HG02798 (cell line): ENCODE results near the gene HOXB9.

Experiments used
- ATAC-seq: cut with Tn5 transposase; IDR thresholded peaks from one replicate; pipeline ENCODE4 v1.9.1; 2021; ENCODE audit warnings: mild to moderate bottlenecking; ENCODE audit not compliant: unreplicated experiment, poor library complexity

HOXB9 gene

DNA sequence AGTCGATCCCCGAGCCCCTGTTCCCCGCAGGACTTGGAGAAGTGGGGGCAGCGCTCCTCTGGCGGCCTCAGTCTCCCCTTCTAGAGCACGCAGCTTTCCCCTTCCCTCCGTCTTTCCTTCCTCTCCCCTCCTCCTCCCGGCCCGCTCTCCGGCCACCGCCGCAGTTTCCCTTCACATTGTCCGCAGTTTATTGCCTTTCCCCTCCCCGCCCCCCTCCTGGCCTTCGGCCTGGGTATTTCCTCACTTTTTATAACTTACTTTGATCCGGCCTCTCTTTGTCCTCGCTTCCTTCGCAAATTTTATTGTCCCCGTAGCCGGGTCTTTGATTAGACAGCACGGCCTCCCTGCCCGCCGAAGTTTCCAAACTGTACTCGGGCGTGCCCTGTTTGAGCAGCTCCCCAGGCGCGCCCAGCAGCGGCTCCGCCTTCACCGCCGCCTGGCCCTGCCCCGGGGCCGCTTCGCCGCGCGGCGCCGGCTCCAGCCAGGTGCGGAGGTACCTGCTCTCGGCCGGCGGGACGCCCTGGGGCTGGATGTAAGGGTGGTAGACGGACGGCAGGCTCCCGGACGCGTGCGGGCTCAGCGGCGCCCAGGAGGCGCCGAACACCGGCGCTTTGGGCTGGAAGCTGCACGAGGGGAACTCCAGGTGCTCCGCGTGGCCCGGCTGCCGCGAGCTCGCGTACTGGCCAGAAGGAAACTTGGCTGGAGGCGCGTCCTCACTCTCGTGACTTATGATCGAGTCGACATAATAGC, 488 bp downstream of the HOXB9 start:
- peak; percentile 42 for ATAC-seq

DNA sequence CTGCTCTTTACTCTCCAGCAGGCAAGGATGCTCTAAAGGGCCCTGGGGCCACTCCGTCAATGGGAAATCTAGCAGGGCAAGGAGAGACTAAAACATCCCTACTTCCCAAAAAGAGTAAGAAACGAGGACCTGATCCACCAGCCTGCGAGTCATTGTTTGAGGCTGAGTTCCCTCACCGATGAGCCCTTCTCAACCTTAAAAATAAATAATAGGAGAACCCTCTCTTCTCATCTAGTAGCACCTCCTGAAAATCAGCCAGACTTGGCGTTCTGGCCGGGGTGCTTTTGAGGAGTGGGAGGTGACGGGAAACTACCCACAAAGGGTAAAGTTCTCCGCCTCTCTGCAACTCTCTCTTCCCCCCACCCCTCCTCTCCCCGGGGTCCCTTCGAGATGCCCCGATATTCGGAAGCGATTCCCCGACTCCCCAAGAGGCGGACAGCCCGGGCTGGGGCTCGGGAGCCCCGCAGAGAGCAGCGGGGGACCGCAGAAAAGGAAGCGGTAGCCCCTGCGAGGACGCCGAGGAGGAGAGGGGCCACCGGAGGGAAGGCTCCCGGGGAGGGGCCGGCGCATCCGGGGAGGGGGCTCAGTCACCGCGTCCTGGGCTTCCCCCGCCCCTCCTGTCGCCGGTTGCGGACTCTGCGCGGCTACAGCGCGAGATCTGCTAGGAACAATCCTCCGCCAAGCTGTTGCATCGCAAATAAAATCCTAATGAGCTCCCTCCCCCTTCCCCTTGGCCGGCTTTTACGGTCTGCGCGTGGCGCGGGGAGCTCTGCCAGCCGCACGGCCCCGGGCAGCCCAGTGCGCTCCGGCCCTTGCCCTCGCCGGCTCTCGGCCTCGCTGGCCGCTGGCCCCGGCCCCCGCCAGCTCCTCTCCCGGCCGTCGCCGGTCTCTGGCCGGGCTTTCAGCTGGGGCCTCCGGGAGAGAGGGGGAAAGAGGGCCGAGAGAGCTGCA, 1.3 kb downstream of the HOXB9 start:
- no peak for ATAC-seq

DNA sequence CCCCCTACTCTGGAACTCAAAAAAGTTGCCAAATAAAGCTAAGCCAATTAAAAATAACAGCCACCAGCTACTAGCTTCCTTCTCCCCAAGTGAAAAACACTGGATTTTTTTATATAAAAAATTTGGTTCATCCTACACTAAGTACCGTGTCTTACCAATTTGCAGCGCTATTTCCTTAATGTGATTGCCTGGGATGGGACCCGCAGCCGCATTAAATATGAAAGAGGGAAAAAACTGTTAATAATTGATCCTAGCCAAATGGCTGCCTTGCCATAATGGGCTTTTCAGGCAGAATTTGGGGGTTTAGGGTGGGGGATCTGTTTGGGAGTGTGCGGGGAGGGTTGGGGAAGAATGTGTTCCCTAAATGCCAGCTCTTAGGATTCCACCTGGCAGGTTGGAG, 2.0 kb downstream of the HOXB9 start:
- no peak for ATAC-seq

DNA sequence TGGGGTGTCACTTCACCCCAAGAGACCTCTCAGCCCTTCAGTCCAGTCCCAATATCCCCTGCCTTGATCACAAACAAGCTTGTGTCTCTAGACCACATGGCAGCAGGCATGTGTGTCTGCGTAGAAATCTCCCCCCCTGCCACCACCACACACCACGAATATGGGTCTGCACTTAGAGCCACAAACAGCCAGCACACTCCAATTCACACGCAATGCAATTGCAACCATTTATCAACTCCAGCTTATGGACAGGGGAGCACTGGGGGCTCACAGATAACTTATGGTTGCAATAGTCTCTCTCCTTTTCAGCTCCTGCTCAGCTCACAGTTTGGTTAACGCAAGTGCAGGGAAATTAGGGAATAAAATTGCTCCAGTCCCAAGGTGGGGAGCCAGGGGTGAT, 2.6 kb downstream of the HOXB9 start:
- ATAC-seq: no peak

DNA sequence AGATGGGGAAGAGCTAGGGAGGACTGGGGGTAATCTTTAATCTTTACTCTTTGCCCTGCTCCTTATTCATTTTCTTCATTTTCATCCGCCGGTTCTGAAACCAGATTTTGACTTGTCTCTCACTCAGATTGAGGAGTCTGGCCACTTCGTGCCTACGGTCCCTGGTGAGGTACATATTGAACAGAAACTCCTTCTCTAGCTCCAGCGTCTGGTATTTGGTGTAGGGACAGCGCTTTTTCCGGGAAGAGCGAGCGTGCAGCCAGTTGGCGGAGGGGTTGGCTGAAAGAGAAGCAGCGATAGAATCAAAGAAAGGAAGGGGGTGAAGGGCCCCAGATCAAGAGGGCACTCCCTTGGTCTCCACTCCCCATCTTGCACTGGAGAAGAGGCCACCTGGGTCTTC, 3.3 kb downstream of the HOXB9 start:
- no peak for ATAC-seq

DNA sequence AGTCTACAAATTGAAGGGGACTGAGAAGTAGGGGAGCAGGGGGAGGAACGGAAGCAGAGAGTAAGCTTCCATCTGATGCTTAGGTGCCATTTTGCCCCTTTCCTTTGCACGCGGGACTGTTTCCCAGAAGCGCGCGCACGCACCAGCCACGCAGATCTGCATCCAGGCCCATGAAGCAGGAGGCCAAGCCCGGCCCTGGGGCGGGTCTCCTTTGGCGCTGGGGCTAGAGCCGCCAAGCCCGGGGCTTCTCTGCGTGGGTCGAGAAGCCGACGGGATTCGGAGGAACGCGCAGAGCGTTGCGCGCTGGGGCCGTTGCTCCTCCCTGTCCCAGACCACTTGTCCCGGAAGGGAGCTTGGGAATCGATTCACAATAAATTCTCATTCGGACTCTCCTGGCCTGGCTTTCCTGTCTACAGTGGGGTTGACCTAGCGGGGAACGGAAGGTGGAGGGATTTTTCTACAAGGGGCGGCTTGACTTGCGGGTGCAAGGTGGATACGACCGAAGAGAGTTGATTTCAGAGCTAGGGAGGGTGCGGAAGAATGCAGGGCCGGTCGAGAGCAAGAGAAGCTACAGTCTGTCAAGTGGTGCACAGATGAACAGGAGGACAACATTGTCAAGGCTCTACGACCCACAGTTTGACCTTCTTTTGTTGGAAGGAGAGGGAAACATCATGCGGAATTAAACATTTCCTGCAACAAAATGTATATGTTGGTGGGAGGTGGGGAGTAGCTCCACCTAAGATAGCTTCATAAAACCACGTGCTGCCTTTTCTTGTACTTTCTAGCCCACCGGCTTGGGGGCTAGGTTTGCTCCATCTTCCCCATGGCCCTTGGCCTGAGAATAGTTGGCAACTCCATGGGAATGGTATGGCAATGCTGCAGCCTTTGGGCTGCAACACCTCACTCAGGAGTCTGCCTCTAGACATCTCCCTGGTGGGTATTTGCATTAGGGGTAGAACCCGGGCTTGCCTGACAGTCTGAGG, 4.5 kb downstream of the HOXB9 start:
- no peak for ATAC-seq

DNA sequence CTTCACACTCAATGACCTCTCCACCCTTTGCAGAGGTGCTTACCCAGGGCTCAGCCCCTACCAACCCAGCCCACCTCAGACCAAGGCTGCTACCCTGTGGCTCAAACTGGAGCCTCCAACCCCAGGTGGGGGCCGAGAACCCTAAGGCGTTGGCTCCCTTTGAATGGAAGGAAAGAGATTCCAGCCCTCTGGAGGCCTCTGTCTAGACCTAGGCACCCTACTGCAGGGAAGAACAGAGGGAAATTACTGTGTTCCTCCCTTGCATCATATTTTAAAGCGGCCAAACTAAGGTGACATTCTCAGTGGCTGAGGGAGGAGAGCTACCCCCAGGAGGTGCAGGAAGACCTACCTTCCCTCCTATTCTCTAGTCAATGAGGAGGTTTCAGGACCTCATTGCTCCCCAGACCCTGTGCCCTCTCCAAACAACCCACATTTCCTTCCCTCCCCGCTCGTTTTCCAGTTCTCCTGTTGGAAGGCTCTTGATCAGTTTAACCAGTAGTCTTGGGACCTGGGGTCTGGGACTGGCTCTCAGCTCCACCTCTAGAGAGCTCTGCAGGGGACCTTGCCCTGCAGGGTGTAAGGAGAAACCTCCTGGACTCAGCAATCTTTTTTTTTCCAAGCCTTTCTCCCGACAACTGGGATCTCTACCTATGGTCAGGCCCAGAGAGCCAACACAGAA, 5.6 kb downstream of the HOXB9 start:
- ATAC-seq: no peak

DNA sequence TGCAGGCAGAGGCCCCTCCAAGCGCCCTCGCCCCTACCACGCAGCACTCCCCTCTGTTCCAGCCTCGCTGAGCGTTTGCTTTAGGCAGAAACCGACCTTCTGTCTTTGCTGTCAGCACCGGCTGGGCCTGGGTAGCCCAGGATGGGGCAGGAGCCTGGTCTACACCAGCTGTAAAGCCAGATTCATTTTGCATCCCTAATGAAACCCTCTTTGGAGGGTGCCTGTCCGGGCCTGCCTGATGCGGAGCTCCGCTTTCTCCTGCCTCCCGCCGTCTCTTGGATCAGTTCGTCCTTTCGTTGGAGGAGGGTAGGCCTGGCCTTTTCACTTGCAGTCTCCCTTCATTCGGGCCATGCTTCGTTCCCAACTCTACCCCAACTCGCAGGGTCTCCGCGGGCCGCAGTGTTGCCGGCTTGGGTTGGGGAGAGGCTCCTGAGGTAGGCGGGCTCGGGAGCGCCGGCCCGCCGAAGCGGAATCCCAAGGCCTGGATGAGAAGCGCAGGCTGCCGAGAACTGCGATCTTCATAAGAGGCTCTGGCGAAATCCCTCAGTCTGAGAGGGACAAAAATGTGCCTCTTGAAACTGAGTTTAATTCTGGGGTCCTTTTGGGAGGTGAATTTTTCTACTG, 6.2 kb downstream of the HOXB9 start:
- no peak for ATAC-seq

DNA sequence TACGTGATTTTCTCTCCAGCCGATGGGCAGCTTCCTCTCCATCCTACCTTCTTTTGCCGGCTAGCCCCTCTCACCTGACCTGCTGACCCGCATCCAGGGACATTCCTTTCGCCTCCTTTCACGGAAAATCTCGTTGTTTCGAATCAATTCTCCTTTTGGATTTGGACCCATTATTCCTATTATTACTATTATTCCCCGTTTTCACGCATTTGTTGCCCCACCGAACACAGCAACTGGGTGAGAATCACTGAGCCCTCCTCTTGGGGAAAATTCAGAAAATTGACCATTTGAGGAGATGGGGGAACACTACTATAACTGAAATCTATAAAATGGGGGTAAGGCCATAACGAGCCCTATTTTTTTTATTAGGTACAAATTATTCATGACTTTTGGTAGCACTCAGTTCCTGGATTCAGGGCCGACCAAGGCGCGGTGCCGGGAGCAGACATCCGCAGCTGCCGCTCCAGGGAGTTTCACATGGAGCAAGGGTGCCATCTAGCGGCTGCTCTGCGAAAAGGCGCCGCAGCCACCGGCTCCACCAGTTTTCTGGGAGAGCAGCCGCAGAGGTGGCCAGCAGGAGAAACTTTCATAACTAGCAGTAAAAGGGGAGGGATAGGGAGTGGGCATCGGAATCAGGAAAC, 7.8 kb downstream of the HOXB9 start:
- ATAC-seq: no peak

DNA sequence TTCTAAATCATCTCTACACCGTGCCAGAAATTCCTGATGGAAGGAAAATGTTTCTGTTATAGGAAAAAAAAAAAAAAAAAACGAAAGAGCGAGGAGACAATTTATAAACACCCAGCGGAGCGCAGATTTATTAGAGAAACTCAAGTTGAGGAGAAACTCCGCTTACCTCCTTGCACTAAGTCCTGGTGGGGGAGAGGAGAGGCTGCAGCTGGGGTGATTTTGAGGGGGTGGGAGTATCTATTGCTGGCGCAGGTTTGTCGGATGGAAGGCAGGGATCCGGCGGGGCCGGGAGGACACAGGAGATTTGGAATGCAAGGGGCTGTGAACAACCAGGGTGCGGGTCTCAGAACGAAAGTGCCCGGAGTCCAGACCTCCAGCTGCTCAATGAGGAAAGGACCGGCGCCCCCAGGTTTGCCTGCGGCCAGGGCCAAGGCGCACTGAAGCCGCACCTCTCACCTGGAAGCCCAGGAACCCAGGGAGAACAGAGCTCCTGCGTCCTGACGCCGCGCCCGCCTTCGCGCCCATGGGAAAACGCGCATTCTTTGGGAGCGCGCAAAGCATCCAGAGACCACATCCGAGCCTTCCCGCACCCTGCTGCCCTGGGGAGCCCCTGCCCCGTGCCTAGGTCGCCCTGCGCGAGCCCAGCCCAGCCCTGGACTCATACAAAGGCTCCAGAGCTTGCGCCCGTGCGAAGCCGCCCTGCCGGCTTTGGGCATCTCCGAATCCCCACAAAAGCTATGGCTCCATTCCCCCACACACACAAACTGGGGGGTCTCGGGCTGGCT, 8.5 kb downstream of the HOXB9 start:
- no peak for ATAC-seq

DNA sequence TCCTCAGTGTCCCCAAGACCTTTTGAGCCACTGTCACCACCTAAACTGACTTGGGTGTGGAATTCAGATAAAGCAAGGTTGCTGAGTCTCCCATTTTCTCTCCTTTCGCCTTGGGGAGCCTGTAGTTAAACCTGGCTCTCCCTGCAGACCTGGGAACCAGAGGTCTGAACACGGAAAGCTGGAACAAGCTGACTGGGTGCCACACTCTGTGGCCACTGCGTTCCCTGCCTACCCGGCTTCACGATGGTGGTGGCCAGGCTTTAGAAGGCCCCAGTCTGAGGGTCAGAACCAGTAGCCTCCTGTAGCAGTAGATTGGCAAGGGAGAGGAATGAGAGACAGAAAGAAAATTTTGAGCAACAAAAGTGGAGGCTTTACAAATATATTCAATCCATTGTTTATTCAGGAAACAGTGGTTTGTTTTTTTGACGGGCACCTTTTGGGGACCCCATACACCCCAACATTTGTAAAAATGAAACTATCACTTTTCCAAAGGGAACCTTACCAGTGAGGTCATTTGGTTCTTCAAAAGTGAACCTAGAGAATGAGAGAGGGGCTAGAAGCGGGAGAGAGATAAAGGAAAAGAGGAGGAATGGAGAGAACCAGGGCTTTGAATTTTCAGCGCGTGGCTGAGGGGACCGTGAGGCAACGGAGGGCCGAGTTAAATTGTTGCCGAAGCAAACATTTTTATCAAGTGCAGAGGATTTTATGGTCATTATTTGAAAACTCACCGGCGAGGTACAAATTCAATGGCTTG, 9.3 kb downstream of the HOXB9 start:
- no peak for ATAC-seq

DNA sequence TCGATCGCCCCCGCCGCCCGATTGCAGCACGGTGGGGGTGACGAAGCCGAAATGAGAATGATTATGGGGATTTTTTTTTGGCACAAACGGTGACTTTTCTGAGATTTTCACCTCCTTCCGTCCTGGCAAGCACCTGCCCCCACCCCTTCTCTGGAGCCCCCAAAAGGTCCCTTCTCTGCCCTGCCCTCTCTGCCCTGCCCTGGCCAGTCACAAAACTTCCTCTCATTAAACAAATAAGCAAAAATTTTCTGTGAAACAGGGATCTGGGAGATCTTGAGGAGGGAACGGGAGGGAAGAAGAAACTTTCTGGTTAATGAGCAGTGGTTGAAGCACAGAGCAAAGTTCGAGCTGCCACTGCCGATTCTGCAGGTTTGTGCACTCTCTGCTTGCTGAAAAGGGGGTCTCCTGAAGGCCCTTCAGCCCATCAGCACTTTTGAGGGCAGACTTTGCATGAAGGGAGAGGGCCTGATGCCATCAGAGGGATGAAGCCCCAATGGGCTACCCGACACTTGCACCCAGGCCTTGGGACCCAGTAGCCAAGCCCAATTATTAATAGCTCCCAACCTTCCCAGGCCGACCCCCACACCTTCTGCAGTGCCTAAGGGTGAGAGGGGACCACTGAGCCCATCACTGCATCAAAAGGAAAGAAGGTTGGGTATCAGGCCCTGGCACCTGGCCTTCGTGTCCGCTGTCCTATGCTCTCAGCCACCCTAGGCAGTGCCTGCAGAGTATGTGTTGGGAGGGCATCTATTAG, 10.0 kb downstream of the HOXB9 start:
- ATAC-seq: no peak

DNA sequence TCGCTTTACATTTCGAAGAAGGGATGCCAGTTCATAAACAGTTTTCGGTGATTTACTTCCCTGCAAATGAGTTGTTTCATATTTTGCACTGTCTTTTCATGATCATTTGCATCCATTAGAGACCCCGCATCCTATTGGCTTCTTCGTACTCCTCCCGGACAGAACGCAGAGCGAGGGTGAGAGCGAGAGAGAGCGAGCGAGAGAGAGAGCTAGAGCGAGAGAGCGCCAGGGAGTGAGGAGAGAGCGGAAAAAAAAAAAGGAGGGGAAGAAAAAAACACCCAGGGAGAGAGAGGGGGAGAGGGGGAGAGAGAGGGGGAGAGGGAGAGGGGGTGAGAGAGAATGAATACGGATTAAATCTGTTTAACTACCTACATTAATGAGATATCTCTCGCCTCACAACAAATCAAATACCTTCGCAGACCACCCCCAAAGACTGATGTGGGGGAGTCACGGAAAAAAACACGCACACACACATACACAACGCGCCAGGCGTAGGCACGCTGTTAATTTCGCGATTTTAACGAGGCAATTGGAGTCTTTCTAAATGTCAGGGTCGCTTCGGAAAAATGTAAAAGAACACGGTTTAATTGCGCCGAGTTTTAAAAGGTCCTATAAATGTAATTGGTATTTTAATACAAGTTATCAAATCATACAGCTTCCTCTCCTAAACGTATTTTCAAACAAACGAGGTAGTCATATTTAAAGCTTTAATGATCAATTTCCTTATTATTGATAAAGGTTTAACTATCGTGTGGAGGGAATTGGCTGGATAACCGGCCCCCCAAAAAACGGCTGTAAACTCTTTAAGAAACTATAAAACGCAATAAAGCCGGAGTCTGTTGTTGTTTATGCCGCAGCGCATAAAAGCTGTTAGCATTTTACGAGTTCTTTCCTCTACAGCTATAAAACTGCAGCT, 10.9 kb downstream of the HOXB9 start, which contains the start of gene HOXB8:
TSS of gene HOXB8 (minus strand) at position 246 of the 916 bp plus-strand sequence. CDS start 588 bp downstream, outside the sequence.
- ATAC-seq: no peak

DNA sequence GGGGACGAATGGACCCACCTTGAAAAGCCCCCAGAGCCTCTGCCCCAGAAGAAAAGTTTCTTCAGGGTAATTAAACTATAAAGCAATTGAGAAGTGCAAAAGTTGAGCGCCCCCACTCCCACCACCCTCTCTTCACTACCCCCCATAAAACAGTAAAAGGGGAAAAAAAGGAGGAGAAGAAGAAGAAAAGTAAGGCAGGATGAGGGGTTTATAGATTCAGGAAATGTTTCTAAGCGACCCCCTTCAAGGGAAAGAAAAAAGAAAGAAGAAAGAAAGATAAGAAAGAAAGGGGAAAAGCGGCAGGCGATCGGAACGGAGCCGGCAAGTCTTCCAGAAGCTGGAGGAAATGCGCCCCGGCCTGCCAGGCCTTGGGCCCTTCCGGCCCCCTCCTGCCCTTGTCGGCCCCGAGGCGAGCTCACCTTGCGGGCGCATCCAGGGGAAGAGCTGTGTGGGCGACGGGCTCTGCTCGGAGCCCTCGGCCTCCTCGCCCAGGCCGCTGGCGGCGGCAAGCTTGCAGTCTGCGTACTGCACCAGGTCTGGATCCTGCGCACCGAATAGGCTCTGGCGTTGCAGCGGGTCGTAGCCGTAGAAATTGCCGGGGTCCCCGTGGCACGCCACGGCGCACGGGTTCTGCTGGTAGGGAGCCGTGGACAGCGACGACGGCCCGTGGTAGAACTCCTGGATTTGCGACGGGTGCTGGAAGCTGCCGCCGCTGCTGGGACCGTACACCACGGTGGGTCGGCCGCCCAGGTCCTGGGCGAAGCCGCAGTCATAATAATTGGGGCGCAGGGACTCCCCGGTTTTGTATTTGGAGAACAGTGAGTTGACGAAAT, 12.1 kb downstream of the HOXB9 start:
- no peak for ATAC-seq
